HG03103 (cell line): Measurements from ENCODE around the gene ZBTB20.

Experiments used
- ATAC-seq: cut with Tn5 transposase; IDR thresholded peaks from one replicate; pipeline ENCODE4 v1.9.1; 2021; ENCODE audit warnings: low read depth; ENCODE audit not compliant: unreplicated experiment

Gene ZBTB20

DNA sequence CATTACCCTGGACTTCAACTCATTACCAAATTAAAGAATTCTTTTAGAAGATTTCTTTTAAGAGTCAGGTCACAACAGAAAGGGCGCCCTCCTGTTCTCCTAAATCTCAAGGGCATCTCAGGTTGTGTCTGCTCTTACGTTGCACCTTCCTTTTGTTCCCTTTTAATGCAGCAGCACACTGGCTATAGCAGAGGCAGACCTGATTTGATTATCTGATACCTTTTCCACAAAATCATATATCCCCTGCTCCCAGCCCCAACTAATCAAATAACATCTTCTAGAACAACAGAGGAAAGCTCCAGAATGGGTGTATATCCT lies 813.2 kb downstream of the ZBTB20 start:
- ATAC-seq = no peak

DNA sequence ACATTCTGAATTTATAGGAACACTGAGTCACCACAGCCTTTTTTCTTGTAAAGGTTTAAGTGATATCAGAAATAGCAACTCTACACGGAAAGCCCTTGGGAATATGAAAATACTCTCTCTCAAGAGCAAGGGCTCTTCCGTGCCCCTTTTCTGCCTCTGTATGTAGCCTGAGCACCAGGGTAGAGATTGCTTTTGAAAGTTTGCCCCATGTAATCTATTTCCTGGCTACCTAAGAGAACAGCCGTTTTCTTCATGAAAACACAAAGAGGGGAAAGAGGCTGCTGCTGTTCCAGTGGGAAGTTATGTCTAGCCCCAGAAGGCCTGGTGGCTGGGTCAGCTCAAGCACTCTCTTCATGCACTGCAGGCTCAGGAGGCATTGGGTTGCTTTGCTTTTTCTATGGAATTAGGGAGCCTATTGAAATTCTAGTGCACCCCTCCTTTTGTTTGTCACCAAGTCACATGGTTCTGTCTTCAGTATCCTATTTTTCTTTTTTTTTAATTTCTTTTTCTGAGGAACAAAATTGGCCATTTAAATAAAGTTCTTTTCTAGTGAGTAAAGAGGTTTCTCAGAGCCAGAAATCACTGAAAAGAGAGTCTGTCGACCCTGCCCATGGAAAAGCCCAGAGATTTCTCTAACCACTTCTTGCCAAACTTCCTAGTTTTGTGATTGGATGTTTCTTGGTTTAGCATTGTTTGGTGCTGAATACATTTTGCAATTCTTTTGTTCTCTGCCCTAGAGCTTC lies 813.7 kb downstream of the ZBTB20 start:
- ATAC-seq = no peak

GRCh38 chr3:114332342-114333179 lies 814.5 kb downstream of the ZBTB20 start:
- ATAC-seq = peak; percentile 48

- no peak for ATAC-seq
These were observed 815.4 kb downstream of the ZBTB20 start for GRCh38 chr3:114331710-114332109.

DNA sequence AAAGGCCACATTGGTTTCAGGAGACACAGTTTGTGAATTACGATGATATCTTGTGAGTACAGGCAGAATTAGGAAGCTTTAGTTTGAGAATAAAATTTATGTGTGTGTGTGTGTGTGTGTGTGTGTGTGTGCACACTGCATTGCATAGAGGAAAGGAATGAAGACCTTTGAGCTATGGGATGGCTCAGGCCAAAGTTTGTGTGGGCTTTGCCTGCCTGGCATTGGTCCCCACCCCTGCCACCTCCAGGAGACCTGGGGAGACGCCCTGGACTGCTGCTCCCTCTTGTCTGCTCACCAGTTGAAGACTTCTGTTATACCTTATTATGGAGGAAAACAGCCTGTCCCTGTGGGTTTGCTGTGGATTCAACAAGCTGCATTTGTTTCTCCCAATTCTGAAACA lies 816.1 kb downstream of the ZBTB20 start:
- no peak for ATAC-seq

- no peak for ATAC-seq
These were observed 817.3 kb downstream of the ZBTB20 start for GRCh38 chr3:114329823-114330222.

GRCh38 chr3:114328345-114328744 lies 818.7 kb downstream of the ZBTB20 start:
- ATAC-seq = no peak

DNA sequence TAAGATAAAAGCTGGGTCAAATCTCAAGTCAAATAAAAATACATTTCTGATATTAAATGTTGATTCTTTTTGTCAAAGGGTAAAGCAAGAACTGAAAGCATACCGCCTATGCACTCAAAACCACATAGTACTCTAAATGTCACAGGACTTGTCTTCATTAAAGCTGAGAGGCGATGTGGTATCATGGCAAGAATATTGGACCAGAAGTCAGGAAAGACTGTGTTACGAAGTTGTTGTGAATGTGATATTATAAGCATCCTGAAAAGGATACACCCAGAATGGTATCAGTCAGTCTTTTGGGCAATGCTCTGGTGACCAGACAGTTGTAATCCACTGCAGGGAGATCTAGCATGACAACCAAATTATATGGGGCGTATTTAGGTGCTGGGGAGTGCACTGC lies 819.4 kb downstream of the ZBTB20 start:
- no peak for ATAC-seq

- ATAC-seq = no peak
These were observed 823.4 kb downstream of the ZBTB20 start for GRCh38 chr3:114323546-114324254.

- ATAC-seq = no peak
These were observed 826.8 kb downstream of the ZBTB20 start for GRCh38 chr3:114320246-114320645.

- ATAC-seq = no peak
These were observed 827.6 kb downstream of the ZBTB20 start for GRCh38 chr3:114319453-114319852.

- ATAC-seq = no peak
These were observed 828.8 kb downstream of the ZBTB20 start for GRCh38 chr3:114318295-114318694.

DNA sequence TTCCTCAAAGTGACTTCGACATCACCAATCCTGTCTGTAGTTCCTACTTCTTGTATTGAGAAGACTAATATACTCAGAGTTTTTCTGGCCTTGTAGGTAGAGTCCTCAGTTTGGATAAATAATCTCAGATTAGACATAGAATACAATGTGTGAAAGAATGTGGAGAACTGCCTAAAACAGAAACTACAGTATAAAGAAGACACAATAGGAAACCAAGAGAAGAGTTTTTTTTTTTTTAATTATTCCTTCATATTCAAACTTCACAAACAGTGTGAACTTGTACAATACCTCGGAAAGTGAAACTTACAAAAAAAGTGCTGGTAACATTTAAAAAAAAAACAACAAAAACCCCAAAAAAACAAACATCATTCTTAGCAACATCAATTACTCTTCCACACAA lies 832.8 kb downstream of the ZBTB20 start:
- ATAC-seq = no peak

DNA sequence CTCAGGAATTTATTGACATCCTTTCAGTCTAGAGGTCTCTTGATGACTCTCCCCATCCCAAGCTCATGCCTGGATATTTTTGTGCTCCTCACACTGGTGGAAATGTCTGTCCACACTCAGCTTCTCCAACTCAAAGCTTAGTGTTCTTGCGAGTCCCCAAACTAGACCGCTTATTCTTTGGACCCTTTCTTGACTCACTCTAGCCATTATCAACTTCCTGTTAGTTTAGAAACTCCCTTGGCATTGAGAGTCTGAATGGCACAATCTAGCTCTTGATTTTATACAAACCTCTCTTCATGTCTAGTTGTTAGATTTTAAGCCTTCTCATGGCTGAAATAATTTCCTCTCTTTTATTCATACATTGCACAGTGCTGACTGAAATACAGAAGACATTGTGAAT lies 833.7 kb downstream of the ZBTB20 start:
- no peak for ATAC-seq

DNA sequence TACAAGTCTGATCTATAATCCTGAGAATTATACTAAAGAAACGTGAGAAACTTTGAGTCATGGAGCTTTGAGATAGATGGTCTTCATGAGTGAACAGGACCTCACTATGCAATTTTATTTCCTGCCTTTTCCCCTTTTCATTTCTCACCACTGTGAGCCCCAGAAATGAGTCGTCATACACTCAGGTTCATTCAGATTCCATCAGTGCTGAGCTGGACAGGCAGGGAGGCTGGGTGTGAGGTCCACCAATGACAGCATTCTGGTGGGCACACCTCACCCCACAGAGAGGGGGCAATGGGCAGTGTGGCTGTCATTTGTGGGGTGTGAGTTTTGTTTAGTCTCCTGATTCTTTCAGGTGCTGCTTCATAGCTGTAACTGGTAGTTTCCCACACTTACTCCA lies 836.4 kb downstream of the ZBTB20 start:
- no peak for ATAC-seq

DNA sequence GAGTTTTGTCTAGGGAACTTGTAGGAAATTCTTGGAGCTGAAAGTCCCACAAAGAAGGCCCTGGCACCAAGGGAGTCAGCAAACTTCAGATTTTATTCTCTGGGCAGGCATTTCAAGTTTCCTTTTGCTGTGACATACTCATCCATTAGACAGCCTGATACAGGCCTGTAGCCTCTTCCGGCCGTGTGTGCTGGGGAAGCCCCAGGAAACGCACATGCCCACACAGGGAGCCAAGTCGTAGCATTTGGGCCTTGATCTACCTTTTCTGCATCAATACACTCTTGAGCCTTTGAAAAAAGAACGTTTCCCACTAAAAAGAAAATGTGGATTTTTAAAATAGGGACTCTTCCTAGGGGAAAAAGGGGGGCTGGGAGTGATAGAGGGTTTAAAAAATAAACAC lies 838.3 kb downstream of the ZBTB20 start:
- ATAC-seq = peak; percentile 82

- ATAC-seq = peak; percentile 2
These were observed 838.7 kb downstream of the ZBTB20 start for GRCh38 chr3:114308377-114308776.

GRCh38 chr3:114307832-114308231 lies 839.3 kb downstream of the ZBTB20 start:
- ATAC-seq = no peak

DNA sequence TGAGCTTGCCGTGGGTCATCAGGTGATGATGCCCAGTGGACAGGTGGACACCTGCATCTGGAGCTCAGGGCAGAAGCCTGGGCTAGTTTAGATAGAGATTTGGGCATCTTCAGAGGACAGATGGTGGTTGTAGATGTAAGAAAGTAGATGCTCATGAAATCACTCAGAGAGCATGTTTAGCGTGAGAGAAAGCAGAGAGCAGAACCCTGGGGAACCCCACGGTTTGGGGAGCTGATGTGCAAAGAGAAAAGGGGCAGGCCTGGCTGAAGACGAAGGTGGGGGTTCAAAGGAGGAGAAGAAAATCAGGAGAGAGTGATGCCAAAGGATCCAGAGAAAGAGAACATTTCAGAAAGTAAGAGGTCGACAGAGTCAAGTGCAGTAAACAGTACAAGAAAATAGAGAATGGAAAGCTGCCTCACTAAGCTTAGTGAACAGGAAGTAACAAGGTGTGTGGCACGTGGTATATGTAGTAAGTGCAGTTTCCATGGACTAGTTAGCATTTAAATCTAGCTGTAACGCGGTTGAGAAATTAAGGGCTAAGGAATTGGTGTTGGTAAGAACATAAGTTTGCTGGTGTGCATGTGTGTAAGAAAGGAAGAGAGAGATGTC lies 839.8 kb downstream of the ZBTB20 start:
- peak; percentile 47 for ATAC-seq

DNA sequence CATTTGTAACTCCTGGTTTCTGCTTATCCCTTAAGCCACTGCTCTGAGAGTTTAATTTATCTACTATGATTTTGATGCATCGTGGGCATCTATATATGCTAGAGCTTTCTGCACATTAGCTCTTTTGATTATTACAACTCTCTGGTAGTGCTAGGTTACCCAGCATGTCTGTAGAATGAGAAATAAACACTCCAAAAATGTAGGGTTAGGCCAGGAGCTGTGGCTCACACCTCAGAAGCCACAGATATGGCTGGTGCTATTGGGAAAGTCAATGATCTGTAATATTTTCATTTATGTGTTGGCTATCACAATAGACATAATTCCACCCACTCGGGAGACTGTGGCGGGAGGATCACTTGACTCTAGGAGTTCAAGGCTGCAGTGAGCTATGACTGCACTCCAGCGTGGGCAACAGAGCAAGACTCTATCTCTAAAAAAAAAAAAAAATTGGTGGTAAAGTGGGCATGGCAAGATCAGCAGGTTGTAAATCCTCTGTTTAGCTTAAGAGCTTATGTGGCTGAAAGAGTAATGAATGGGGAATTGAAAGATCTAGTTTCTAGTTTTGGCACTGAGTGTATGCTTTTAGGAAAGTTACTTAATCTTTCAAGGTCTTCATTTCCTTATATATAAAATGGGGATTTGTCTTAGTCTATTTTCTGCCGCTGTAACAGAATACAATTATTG lies 847.0 kb downstream of the ZBTB20 start:
- ATAC-seq = peak; percentile 54
